ENCODE results near the gene SNAI3. TPM values are rescaled to one million over a fixed set of nuclear protein-coding genes. Genes with fewer than 3 reads are reported as not detected.

Gene SNAI3
- total RNA-seq, 4 donors from 2014 or later = 1.2 to 2.2 (median 1.6) TPM

- no peaks in the 10 kb centered on the region for H3K9me3 ChIP-seq
- no peak for ATAC-seq
These were observed 33.6 kb upstream of the SNAI3 start for GRCh38 chr16:88719933-88720296.

GRCh38 chr16:88719267-88719932 lies 33.1 kb upstream of the SNAI3 start:
- in situ Hi-C loops (cut with MboI; ENCODE audit: low sequenced_read_pairs in 4 of 4) (no loop called here), intact Hi-C loops (cut with DNase I; ENCODE audit: low total_unique reads) (no loop called here)
- H3K4me3 ChIP-seq = no peak overlapping the region
- no peak for DNase-seq
- no peak overlapping the region for H3K27ac ChIP-seq
- no peak for ATAC-seq
- peaks cover 0 to 36% of the 10 kb centered on the region in 2 donors for H3K36me3 ChIP-seq
- TF ChIP-seq CTCF (IDR thresholded peaks at IDR 0.05 in 4 of 5, conservative IDR thresholded peaks at IDR 0.05 in 1 of 5) (no peak), POLR2A (IDR thresholded peaks at IDR 0.05) (no peak)
- no peaks in the 10 kb centered on the region for H3K9me3 ChIP-seq
- no peaks in the 10 kb centered on the region for H3K4me1 ChIP-seq
- H3K27me3 ChIP-seq = no peaks in the 10 kb centered on the region

More at GRCh38 chr16:88719933-88720296, 33.6 kb upstream of the SNAI3 start:
- no peak for DNase-seq
- H3K27ac ChIP-seq = no peak overlapping the region
- in situ Hi-C loops (cut with MboI; ENCODE audit: low sequenced_read_pairs in 4 of 4) = no loop called here
- no peaks in the 10 kb centered on the region for H3K27me3 ChIP-seq
- no peak overlapping the region for H3K4me3 ChIP-seq
- H3K4me1 ChIP-seq = no peaks in the 10 kb centered on the region
- peaks cover 0 to 31% of the 10 kb centered on the region in 2 donors for H3K36me3 ChIP-seq
- TF ChIP-seq CTCF (IDR thresholded peaks at IDR 0.05 in 4 of 5, conservative IDR thresholded peaks at IDR 0.05 in 1 of 5) (no peak), POLR2A (IDR thresholded peaks at IDR 0.05) (no peak)
- intact Hi-C loops (cut with DNase I; ENCODE audit: low total_unique reads) = no loop called here

- Histone ChIP-seq H3K4me3 (no peak overlapping the region), H3K4me1 (no peaks in the 10 kb centered on the region), H3K36me3 (peaks cover 0 to 45% of the 10 kb centered on the region in 2 donors), H3K9me3 (no peaks in the 10 kb centered on the region), H3K27ac (no peak overlapping the region), H3K27me3 (no peaks in the 10 kb centered on the region)
- intact Hi-C loops (cut with DNase I; ENCODE audit: low total_unique reads) = no loop called here
- ATAC-seq (no peak), DNase-seq (no peak)
- TF ChIP-seq POLR2A (IDR thresholded peaks at IDR 0.05) (no peak), CTCF (IDR thresholded peaks at IDR 0.05 in 4 of 5, conservative IDR thresholded peaks at IDR 0.05 in 1 of 5) (no peak)
- in situ Hi-C loops (cut with MboI; ENCODE audit: low sequenced_read_pairs in 4 of 4) = no loop called here
These were observed 31.9 kb upstream of the SNAI3 start for GRCh38 chr16:88718178-88718577.

- Histone ChIP-seq H3K36me3 (peaks cover 0 to 45% of the 10 kb centered on the region in 2 donors), H3K27ac (no peak overlapping the region), H3K4me1 (no peaks in the 10 kb centered on the region), H3K9me3 (no peaks in the 10 kb centered on the region), H3K4me3 (no peak overlapping the region), H3K27me3 (no peaks in the 10 kb centered on the region)
- in situ Hi-C loops (cut with MboI; ENCODE audit: low sequenced_read_pairs in 4 of 4) (no loop called here), intact Hi-C loops (cut with DNase I; ENCODE audit: low total_unique reads) (no loop called here)
- no peak for ATAC-seq
- TF ChIP-seq CTCF (IDR thresholded peaks at IDR 0.05 in 4 of 5, conservative IDR thresholded peaks at IDR 0.05 in 1 of 5) = no peak
- no peak for TF ChIP-seq POLR2A (IDR thresholded peaks at IDR 0.05)
- no peak for DNase-seq
These were observed 30.3 kb upstream of the SNAI3 start for GRCh38 chr16:88716601-88717001.

GRCh38 chr16:88716201-88716600 lies 29.9 kb upstream of the SNAI3 start:
- intact Hi-C loops (cut with DNase I; ENCODE audit: low total_unique reads) (no loop called here), in situ Hi-C loops (cut with MboI; ENCODE audit: low sequenced_read_pairs in 4 of 4) (no loop called here)
- no peaks in the 10 kb centered on the region for H3K9me3 ChIP-seq

More at GRCh38 chr16:88716201-88716600, 29.9 kb upstream of the SNAI3 start:
- ATAC-seq = no peak
- Histone ChIP-seq H3K4me3 (no peak overlapping the region), H3K36me3 (peaks cover 0 to 45% of the 10 kb centered on the region in 2 donors), H3K27me3 (no peaks in the 10 kb centered on the region), H3K27ac (no peak overlapping the region), H3K4me1 (no peaks in the 10 kb centered on the region)
- no peak for DNase-seq
- TF ChIP-seq CTCF (IDR thresholded peaks at IDR 0.05 in 4 of 5, conservative IDR thresholded peaks at IDR 0.05 in 1 of 5) (no peak), POLR2A (IDR thresholded peaks at IDR 0.05) (no peak)

All from gastrocnemius medialis (tissue), 4 donors.